NCI-H1048 (cell line): Measurements from ENCODE around the gene TNNI3K.

ENCODE experiments used
- DNase-seq: peaks from one replicate; lab custom pipeline; 2025; lab: John Stamatoyannopoulos, UW

TNNI3K gene

GRCh38 chr1:74571493-74571800 is 336.3 kb downstream of the TNNI3K start:
- DNase-seq = no peak

- DNase-seq = no peak
These were observed 336.7 kb downstream of the TNNI3K start for GRCh38 chr1:74571891-74572290.

GRCh38 chr1:74578101-74578500 is 342.9 kb downstream of the TNNI3K start:
- DNase-seq = no peak

- no peak for DNase-seq
These were observed 344.2 kb downstream of the TNNI3K start for GRCh38 chr1:74579425-74579824.

- no peak for DNase-seq
These were observed 348.2 kb downstream of the TNNI3K start for GRCh38 chr1:74583397-74583796.

- DNase-seq = no peak
These were observed 349.0 kb downstream of the TNNI3K start for GRCh38 chr1:74584185-74584584.

GRCh38 chr1:74586253-74586897 is 351.2 kb downstream of the TNNI3K start:
- DNase-seq = no peak

- DNase-seq = no peak
These were observed 352.7 kb downstream of the TNNI3K start for GRCh38 chr1:74587888-74588287.

- DNase-seq = no peak
These were observed 355.1 kb downstream of the TNNI3K start for GRCh38 chr1:74590288-74590687.

- no peak for DNase-seq
These were observed 356.8 kb downstream of the TNNI3K start for GRCh38 chr1:74591949-74592348.

- no peak for DNase-seq
These were observed 357.6 kb downstream of the TNNI3K start for GRCh38 chr1:74592580-74593355.
